OCI-LY1 (cell line): Measurements from ENCODE around the gene ERBB3.

ENCODE experiments used
- H2AFZ ChIP-seq: fragments of 200-600 bp; sonication (generic), shearing (Covaris generic); 2 replicates; pipeline ENCODE4 v1.6.0; 2014; ENCODE audit warnings: antibody characterized with exemption, mild to moderate bottlenecking, low read length
- H3F3A ChIP-seq: fragments of 200-600 bp; sonication (generic), shearing (Covaris generic); 2 replicates; pipeline ENCODE4 v1.6.0; 2014; ENCODE audit warnings: mild to moderate bottlenecking, antibody characterized with exemption, low read length, moderate library complexity; ENCODE audit not compliant: insufficient read depth
- H3K27ac ChIP-seq: fragments of 200-600 bp; sonication (generic); 2 replicates; pipeline ENCODE4 v1.5.1; 2014; ENCODE audit warnings: low read length, mixed run types, mild to moderate bottlenecking, low read depth; ENCODE audit not compliant: poor library complexity, severe bottlenecking
- H3K27me3 ChIP-seq: fragments of 200-600 bp; sonication (generic); 2 replicates; pipeline ENCODE4 v1.6.0; 2014; ENCODE audit warnings: antibody characterized with exemption, mild to moderate bottlenecking, low read length, moderate library complexity; ENCODE audit not compliant: insufficient read depth
- H3K36me3 ChIP-seq: fragments of 200-600 bp; sonication (generic); 2 replicates; pipeline ENCODE4 v1.6.1; 2014; ENCODE audit warnings: mild to moderate bottlenecking, antibody characterized with exemption, low read length, moderate library complexity, mixed read lengths; ENCODE audit not compliant: insufficient read depth
- H3K4me1 ChIP-seq: fragments of 200-600 bp; sonication (generic); 2 replicates; pipeline ENCODE4 v1.5.1; 2014; ENCODE audit warnings: mild to moderate bottlenecking, low read length, moderate library complexity; ENCODE audit not compliant: insufficient read depth, severe bottlenecking
- H3K4me2 ChIP-seq: fragments of 200-600 bp; sonication (generic), shearing (Covaris generic); 2 replicates; pipeline ENCODE4 v1.6.1; 2014; ENCODE audit warnings: low read length
- H3K4me3 ChIP-seq: fragments of 200-600 bp; sonication (generic); 2 replicates; pipeline ENCODE4 v1.5.1; 2014; ENCODE audit warnings: low read length, low read depth, mild to moderate bottlenecking, mixed read lengths; ENCODE audit not compliant: poor library complexity, severe bottlenecking
- H3K79me2 ChIP-seq: fragments of 200-600 bp; shearing (Covaris generic); 2 replicates; pipeline ENCODE4 v1.6.1; 2016; ENCODE audit warnings: mixed run types, low read length, mixed read lengths; ENCODE audit not compliant: insufficient read depth
- H3K9ac ChIP-seq: fragments of 200-600 bp; sonication (generic), shearing (Covaris generic); 2 replicates; pipeline ENCODE4 v1.6.1; 2014; ENCODE audit warnings: mild to moderate bottlenecking, low read length, mixed read lengths
- H3K9me2 ChIP-seq: fragments of 200-600 bp; sonication (generic), shearing (Covaris generic); 2 replicates; pipeline ENCODE4 v1.6.1; 2014; ENCODE audit warnings: low read depth, mild to moderate bottlenecking, low read length, mixed read lengths
- H3K9me3 ChIP-seq: fragments of 200-600 bp; shearing (Covaris generic); 2 replicates; pipeline ENCODE4 v1.6.1; 2014; ENCODE audit warnings: low read length, mixed read lengths
- H4K20me1 ChIP-seq: fragments of 200-600 bp; sonication (generic), shearing (Covaris generic); 2 replicates; pipeline ENCODE4 v1.6.0; 2016; ENCODE audit warnings: mild to moderate bottlenecking, low read length; ENCODE audit not compliant: insufficient read depth
- CTCF ChIP-seq: fragments of 200-600 bp; sonication (generic), shearing (Covaris generic); IDR thresholded peaks from 2 replicates; pipeline ENCODE4 v1.5.1; 2017; ENCODE audit warnings: mild to moderate bottlenecking, antibody characterized with exemption, low read length, moderate library complexity, mixed read lengths
- EZH2 ChIP-seq: fragments of 200-600 bp; sonication (generic), shearing (Covaris generic); IDR thresholded peaks from 2 replicates; pipeline ENCODE4 v1.8.0; 2017; ENCODE audit warnings: borderline replicate concordance, mixed run types, mild to moderate bottlenecking, antibody characterized with exemption, low read length, moderate library complexity, mixed read lengths

The ERBB3 gene

GRCh38 chr12:56117778-56118687 is 38.1 kb downstream of the ERBB3 start, which contains the start of gene ZC3H10:
Gene ZC3H10, plus strand, starts transcription at chr12:56118266. Its CDS starts 2,297 bp downstream, at chr12:56120563.
- peak within 1 kb of the TSS; percentile 95 for H3K27ac ChIP-seq
- H3K9ac ChIP-seq = peak within 1 kb of the TSS; percentile 98
- H3K79me2 ChIP-seq = peaks cover 7% of the 10 kb centered on the region
- no peaks in the 10 kb centered on the region for H3K9me3 ChIP-seq
- peak within 1 kb of the TSS; percentile 95 for H3K4me3 ChIP-seq
- no peaks in the 10 kb centered on the region for H3K27me3 ChIP-seq
- H3K9me2 ChIP-seq = no peaks in the 10 kb centered on the region
- no peaks in the 10 kb centered on the region for H4K20me1 ChIP-seq
- no peak within 1 kb of the TSS for H2AFZ ChIP-seq
- peaks cover 37% of the 10 kb centered on the region for H3K36me3 ChIP-seq
- peaks cover 23% of the 10 kb centered on the region; the same call in 1 of the 2 replicates for H3F3A ChIP-seq
- H3K4me2 ChIP-seq = peak within 1 kb of the TSS; percentile 92
- TF ChIP-seq CTCF = peak; percentile 46
- TF ChIP-seq EZH2 = no peak
- peaks cover 26% of the 10 kb centered on the region for H3K4me1 ChIP-seq

DNA sequence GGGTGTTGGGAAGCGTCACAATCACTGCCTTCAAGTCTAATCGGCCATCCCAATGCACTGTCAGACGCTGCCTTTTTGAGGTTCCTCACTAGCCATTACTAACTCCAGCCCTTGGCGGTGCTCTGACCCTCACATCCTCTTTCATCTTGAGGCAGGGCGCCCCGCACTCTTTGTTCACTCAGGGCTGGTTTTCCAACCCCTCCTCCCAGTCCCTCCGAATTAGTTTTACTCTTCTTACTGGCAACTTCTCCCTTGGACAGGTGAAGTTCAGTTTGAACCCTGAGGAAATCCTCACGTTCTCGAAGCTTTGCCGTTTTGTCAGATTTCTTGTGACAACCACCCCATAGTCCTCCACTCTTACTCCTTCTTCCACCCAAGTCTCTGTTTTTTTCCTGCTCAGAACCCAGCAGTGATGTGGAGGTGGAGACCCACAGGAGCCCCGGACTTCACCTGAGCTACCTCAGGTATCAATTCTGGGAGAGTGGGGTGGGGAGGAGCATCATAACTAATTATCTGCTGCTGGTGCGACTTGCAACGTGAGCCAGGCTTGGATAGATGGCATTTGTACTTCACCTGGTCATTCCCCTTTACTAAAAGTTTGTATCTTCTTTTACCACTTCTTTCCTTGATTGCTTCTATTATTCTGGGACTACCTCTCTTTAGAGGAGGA is 38.9 kb downstream of the ERBB3 start:
- H3F3A ChIP-seq = peaks cover 15% of the 10 kb centered on the region; the same call in 1 of the 2 replicates

More for the DNA sequence above, 38.9 kb downstream of the ERBB3 start:
- peaks cover 28% of the 10 kb centered on the region for H3K4me1 ChIP-seq
- H3K4me3 ChIP-seq = peak overlapping the region; percentile 95
- no peaks in the 10 kb centered on the region for H4K20me1 ChIP-seq
- peak overlapping the region; percentile 92 for H3K4me2 ChIP-seq
- no peak overlapping the region for H2AFZ ChIP-seq
- TF ChIP-seq EZH2 = no peak
- TF ChIP-seq CTCF = no peak
- H3K9me2 ChIP-seq = no peaks in the 10 kb centered on the region
- H3K9ac ChIP-seq = peak overlapping the region; percentile 82
- H3K27ac ChIP-seq = peak overlapping the region; percentile 64
- H3K36me3 ChIP-seq = peaks cover 29% of the 10 kb centered on the region
- H3K9me3 ChIP-seq = no peaks in the 10 kb centered on the region
- H3K27me3 ChIP-seq = no peaks in the 10 kb centered on the region
- H3K79me2 ChIP-seq = peaks cover 7% of the 10 kb centered on the region
